GM12874 (cell line): Measurements from ENCODE around the gene RNGTT.

Experiments
- TF ChIP-seq, protein P1 (sequence below): IDR thresholded peaks from 2 replicates; pipeline ENCODE4 v1.5.1; 2011; ENCODE audit warnings: low read depth, mild to moderate bottlenecking, control low read depth, low read length, moderate library complexity; ENCODE audit not compliant: insufficient read depth

The RNGTT gene

DNA sequence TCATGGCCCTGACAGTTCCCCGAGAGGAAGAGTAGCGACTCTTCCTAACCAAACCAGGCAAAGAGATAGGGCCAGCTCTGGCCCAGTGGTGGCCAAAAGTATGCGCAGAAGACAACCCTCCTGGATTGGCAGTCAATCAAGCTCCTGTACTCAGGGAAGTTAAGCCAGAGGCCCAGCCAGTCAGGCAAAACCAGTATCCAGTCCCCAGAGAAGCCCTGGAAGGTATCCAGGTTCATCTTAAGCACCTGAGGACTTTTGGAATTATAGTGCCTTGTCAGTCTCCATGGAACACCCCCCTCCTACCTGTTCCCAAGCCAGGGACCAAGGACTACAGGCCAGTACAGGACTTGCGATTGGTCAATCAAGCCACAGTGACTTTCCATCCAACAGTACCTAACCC lies 298.3 kb downstream of the RNGTT start:
- TF ChIP-seq, protein P1, sequence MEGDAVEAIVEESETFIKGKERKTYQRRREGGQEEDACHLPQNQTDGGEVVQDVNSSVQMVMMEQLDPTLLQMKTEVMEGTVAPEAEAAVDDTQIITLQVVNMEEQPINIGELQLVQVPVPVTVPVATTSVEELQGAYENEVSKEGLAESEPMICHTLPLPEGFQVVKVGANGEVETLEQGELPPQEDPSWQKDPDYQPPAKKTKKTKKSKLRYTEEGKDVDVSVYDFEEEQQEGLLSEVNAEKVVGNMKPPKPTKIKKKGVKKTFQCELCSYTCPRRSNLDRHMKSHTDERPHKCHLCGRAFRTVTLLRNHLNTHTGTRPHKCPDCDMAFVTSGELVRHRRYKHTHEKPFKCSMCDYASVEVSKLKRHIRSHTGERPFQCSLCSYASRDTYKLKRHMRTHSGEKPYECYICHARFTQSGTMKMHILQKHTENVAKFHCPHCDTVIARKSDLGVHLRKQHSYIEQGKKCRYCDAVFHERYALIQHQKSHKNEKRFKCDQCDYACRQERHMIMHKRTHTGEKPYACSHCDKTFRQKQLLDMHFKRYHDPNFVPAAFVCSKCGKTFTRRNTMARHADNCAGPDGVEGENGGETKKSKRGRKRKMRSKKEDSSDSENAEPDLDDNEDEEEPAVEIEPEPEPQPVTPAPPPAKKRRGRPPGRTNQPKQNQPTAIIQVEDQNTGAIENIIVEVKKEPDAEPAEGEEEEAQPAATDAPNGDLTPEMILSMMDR = no peak

DNA sequence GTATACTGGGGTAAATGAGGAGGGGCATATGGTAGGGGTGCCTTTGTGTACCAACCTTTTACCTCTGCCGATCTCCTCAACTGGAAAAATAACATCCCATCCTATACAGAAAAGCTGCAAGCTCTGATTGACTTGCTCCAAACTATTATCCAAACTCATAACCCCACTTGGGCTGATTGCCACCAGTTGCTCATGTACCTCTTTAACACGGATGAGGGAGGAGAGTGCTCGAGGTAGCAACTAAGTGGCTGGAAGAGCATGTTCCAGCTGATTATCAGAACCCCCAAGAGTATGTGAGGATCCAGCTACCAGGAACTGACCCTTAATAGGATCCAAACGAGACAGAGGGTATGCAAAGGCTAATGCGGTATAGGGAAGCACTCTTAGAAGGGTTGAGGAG lies 299.6 kb downstream of the RNGTT start:
- TF ChIP-seq, protein P1 = no peak

DNA sequence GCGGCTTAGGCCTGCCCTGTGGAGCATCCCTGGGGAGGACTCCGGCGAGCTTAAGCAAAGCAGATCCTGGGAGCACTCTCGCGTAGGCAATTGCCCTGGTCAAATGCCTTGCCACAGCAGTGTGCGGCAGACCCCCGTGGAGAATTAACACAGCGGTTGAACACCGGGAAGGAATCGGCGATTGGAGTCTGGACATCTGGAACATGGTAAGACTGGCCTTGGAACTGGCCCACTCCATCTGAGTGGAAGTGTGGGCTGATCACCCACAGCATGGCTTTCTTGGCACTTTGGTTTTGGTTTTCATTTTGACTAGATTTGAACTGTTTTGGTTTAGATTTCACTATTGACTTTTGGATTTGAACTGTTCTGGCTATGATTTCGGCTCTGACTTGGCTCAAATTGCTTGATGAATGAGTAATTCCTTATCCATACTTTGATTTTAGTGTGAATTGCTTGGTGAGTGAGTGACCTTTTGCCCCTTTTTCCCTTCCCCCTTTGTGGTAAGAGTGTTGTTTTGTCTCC lies 300.7 kb downstream of the RNGTT start:
- TF ChIP-seq, protein P1 = no peak

DNA sequence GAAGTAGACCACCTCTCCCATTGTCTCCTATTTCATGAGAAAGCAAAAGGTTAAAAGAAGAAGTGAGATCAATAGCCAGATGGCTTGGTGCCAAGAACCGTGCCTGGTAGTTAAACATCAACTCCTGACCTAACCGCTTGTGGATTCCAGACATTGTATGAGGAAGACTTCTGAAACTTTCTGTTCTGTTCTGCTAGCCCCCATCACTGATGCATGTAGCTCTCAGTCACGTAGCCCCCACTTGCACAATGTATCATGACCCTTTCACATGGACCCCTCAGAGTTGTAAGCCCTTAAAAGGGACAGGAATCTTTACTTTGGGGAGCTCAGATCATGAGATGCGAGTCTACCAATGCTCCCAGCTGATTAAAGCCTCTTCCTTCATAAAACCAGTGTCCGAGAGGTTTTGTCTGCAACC lies 301.2 kb downstream of the RNGTT start:
- TF ChIP-seq, protein P1 = no peak

DNA sequence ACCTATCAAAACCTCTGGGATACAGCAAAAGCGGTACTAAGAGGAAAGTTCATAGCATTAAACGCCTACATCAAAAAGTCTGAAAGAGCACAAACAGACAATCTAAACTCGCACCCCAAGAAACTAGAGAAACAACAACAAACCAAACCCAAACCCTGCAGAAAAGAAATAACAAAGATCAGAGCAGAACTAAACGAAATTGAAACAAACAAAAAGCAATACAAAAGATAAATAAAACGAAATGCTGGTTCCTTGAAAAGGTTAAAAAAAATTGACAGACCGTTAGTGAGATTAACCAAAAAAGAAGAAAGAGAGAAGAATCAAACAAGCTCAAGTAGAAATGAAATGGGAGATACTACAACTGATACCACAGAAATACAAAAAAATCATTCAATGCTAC lies 302.3 kb downstream of the RNGTT start:
- TF ChIP-seq, protein P1 = no peak

DNA sequence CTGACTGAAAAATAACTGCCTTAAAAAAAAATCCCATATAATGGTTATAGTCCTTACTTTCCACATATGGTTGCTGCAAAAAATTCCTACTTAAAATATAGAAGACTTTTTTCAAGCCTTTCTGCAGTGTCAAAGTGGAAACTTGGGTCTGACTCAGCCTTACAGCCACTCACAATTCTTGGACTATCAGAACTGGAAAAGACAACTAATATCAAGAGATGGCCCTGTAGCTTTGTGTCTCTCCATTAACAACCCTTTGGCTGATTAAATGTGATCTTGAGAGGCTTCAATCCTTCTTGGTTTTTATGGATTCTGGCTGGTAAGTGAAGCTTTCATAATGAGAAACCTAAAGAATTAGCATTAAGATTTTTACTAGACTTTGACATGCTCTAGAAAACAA lies 307.8 kb downstream of the RNGTT start:
- TF ChIP-seq, protein P1 = no peak

DNA sequence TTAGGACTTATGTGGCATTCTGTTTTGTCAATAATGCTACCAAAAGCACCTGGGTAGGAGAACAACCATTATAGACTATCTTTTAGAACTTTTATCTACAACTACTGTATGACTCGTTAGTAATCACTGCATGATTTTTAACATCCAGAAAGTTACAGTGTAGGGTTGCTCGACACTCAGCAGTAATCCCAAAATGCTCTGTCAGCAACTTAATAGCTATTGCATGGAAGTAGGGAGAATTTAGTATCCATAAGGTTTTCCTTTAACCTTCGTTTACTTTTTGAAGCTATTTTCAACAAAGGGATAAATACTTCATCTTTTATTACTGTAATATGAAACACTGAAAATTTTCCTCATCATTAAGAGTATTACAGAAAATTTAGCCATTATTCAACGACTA lies 309.5 kb downstream of the RNGTT start:
- TF ChIP-seq, protein P1 = no peak
